GM12878 (cell line): ENCODE measurements around the gene FASTKD2. TPM values are rescaled to one million over a fixed set of nuclear protein-coding genes. Genes with fewer than 3 reads are reported as not detected.
A peak's percentile ranks its signal among the peaks of the same experiment; 100 is the strongest.

Source experiments
- ASH2L ChIP-seq: fragments of 300-600, 200-600 bp; sonication (generic); IDR thresholded peaks from 2 replicates; pipeline ENCODE4 v1.6.1; 2017; ENCODE audit warnings: low read depth, mild to moderate bottlenecking, borderline replicate concordance
- BCL11A ChIP-seq: IDR thresholded peaks from 2 replicates; pipeline ENCODE4 v1.6.1; 2011; ENCODE audit warnings: low read depth, low read length
- BCLAF1 ChIP-seq: fragments of 450-650 bp; IDR thresholded peaks from 2 replicates; pipeline ENCODE4 v1.6.1; 2017; ENCODE audit warnings: antibody characterized with exemption, mild to moderate bottlenecking, moderate library complexity
- CHD1 ChIP-seq: IDR thresholded peaks from 2 replicates; pipeline ENCODE4 v1.6.1; 2012; ENCODE audit warnings: low read depth, low read length, improper control_type of control experiment
- EGR1 ChIP-seq, 2 experiments: IDR thresholded peaks; 1 replicate in 1 of 2; 2 replicates in 1 of 2; pipeline ENCODE4 v1.6.1; 2011 to 2012; ENCODE audit warnings: low read depth in 2 of 2, low read length in 2 of 2, borderline replicate concordance in 1 of 2, mild to moderate bottlenecking in 1 of 2, moderate library complexity in 1 of 2
- NFYA ChIP-seq: IDR thresholded peaks from 2 replicates; pipeline ENCODE4 v1.6.1; 2011; ENCODE audit warnings: low read depth, mild to moderate bottlenecking, low read length, improper control_type of control experiment, borderline replicate concordance
- NKRF ChIP-seq: fragments of 450-650 bp; conservative IDR thresholded peaks from 2 replicates; pipeline ENCODE4 v1.6.1; 2017; ENCODE audit warnings: mild to moderate bottlenecking, moderate library complexity
- POLR2AphosphoS2 ChIP-seq: IDR thresholded peaks from 2 replicates; pipeline ENCODE4 v1.6.1; 2011; ENCODE audit warnings: low read depth, mild to moderate bottlenecking, low read length, improper control_type of control experiment, moderate library complexity
- YBX1 ChIP-seq: fragments of 450-650 bp; IDR thresholded peaks from 2 replicates; pipeline ENCODE4 v1.6.1; 2016; ENCODE audit warnings: antibody characterized with exemption
- ZBTB4 ChIP-seq: fragments of 450-650 bp; formaldehyde crosslinking; IDR thresholded peaks from 2 replicates; pipeline ENCODE4 v1.4.0; 2022; ENCODE audit warnings: mild to moderate bottlenecking, moderate library complexity
- ZNF207 ChIP-seq: fragments of 450-650 bp; IDR thresholded peaks from 2 replicates; pipeline ENCODE4 v1.6.1; 2014; ENCODE audit warnings: antibody characterized with exemption, mild to moderate bottlenecking, borderline replicate concordance
- ZNF24 ChIP-seq: fragments of 450-650 bp; IDR thresholded peaks from 2 replicates; pipeline ENCODE4 v1.6.1; 2017; ENCODE audit warnings: antibody characterized with exemption, mild to moderate bottlenecking
- ZNF274 ChIP-seq: IDR thresholded peaks from one replicate; pipeline ENCODE4 v1.8.0; 2011; ENCODE audit not compliant: insufficient read length, insufficient read depth
- ZNF592 ChIP-seq: fragments of 450-650 bp; IDR thresholded peaks from 2 replicates; pipeline ENCODE4 v1.6.1; 2017; ENCODE audit warnings: mild to moderate bottlenecking, moderate library complexity
- polyA plus RNA-seq, 11 experiments: library from polyadenylated mRNA; depleted of rRNA in 4 of 11; unstranded in 6 of 11; stranded (reverse) in 5 of 11; fragments of >200 nt; fragmentation: Nextera tagmentation in 4 of 11; fragmentation: Illumina TruSeq in 1 of 11; extraction: Ambion mirVana in 4 of 11; extraction: Trizol in 1 of 11; gene quantifications; 1 replicate in 1 of 11; 2 replicates in 10 of 11; pipeline versions ENCODE4 v1.2.1 to v1.2.3, GENCODE V29; 2011 to 2016; ENCODE audit warnings: inconsistent platforms in 2 of 11, missing spikeins in 2 of 11, low read depth in 1 of 11
- total RNA-seq, 4 experiments: library from RNA; depleted of rRNA in 3 of 4; stranded (reverse); fragments of >200 nt in 3 of 4; fragmentation: Illumina TruSeq in 1 of 4; extraction: Trizol in 1 of 4; gene quantifications; 2 replicates each; pipeline versions ENCODE4 v1.2.1 to v1.2.3, GENCODE V29; 2013 to 2021

FASTKD2 gene
- total and polyA plus RNA-seq, 10 of the 15 experiments (the other 5 are each of a cell fraction or from before 2014, with no cell fraction given), result 32.1 to 115 (median 52.3) TPM

- TF ChIP-seq CHD1 (no peak), POLR2AphosphoS2 (peak; percentile 76; the same call in 1 of the 2 replicates), ZBTB4 (CRISPR knock-in tag) (no peak), BCL11A (no peak), ASH2L (no peak), NFYA (no peak), YBX1 (no peak), ZNF24 (no peak), ZNF207 (peak; percentile 27; the same call in 1 of the 2 replicates), NKRF (peak; percentile 42), ZNF592 (no peak), ZNF274 (no peak), BCLAF1 (no peak), EGR1 (IDR thresholded peaks at IDR 0.05; ENCODE audit: borderline replicate concordance in 1 of 2, low read depth in 2 of 2, low read length in 2 of 2) (0 out of 3 replicates have a peak, but pooled peaks of 1 of the 2 experiments have one; percentile 6)
These were observed at the start of gene FASTKD2, which contains the start of gene MDH1B (continued) for GRCh38 chr2:206765242-206766056.
